HG03378 (cell line): ENCODE results near the gene MPST.

Experiments used
- ATAC-seq: cut with Tn5 transposase; IDR thresholded peaks from one replicate; pipeline ENCODE4 v1.9.1; 2021; ENCODE audit warnings: mild to moderate bottlenecking, moderate library complexity; ENCODE audit not compliant: unreplicated experiment

MPST gene

GRCh38 chr22:37000676-37001534, 18.6 kb upstream of the MPST start:
- no peak for ATAC-seq

- ATAC-seq = no peak
These were observed 17.7 kb upstream of the MPST start for GRCh38 chr22:37001826-37002225.

- ATAC-seq = no peak
These were observed 16.9 kb upstream of the MPST start for GRCh38 chr22:37002633-37003032.

GRCh38 chr22:37007651-37008050, 11.9 kb upstream of the MPST start:
- ATAC-seq = no peak

GRCh38 chr22:37008365-37008764, 11.2 kb upstream of the MPST start:
- ATAC-seq = no peak

GRCh38 chr22:37009490-37009889, 10.1 kb upstream of the MPST start:
- ATAC-seq = no peak

- no peak for ATAC-seq
These were observed 9.4 kb upstream of the MPST start for GRCh38 chr22:37010174-37010573.

GRCh38 chr22:37010976-37011375, 8.6 kb upstream of the MPST start:
- no peak for ATAC-seq

GRCh38 chr22:37011472-37011871, 8.1 kb upstream of the MPST start:
- ATAC-seq = no peak

- no peak for ATAC-seq
These were observed 7.2 kb upstream of the MPST start for GRCh38 chr22:37012262-37012904.

- no peak for ATAC-seq
These were observed 6.6 kb upstream of the MPST start for GRCh38 chr22:37012956-37013355.

- no peak for ATAC-seq
These were observed 5.1 kb upstream of the MPST start for GRCh38 chr22:37014415-37014806.

GRCh38 chr22:37014835-37015586, 4.5 kb upstream of the MPST start:
- no peak for ATAC-seq

GRCh38 chr22:37015587-37015878, 4.0 kb upstream of the MPST start:
- no peak for ATAC-seq

- ATAC-seq = no peak
These were observed 3.2 kb upstream of the MPST start for GRCh38 chr22:37016134-37016910.

GRCh38 chr22:37017356-37017755, 2.2 kb upstream of the MPST start:
- ATAC-seq = no peak

GRCh38 chr22:37018086-37018814, 1.3 kb upstream of the MPST start:
- no peak for ATAC-seq

GRCh38 chr22:37018815-37019308, 680 bp upstream of the MPST start:
- ATAC-seq = no peak

- ATAC-seq = no peak
These were observed 594 bp downstream of the MPST start for GRCh38 chr22:37020192-37020479.

- ATAC-seq = no peak
These were observed 1.5 kb downstream of the MPST start for GRCh38 chr22:37021041-37021440.
